Lower leg skin (tissue), 3 donors: ENCODE results near the gene NEURL1.

ENCODE experiments used
- POLR2A ChIP-seq, 2 donors: fragments of 450-650 bp; IDR thresholded peaks; one replicate each; pipeline ENCODE4 v1.6.1; 2016 to 2017; ENCODE audit warnings: antibody characterized with exemption in 2 of 2, mild to moderate bottlenecking in 1 of 2, moderate library complexity in 1 of 2
- TF ChIP-seq, protein P1 (sequence below), 3 donors: fragments of 450-650 bp; IDR thresholded peaks; one replicate each; pipeline ENCODE4 v1.5.1; 2016; ENCODE audit warnings: antibody characterized with exemption in 3 of 3, mild to moderate bottlenecking in 3 of 3, moderate library complexity in 2 of 3

DNA sequence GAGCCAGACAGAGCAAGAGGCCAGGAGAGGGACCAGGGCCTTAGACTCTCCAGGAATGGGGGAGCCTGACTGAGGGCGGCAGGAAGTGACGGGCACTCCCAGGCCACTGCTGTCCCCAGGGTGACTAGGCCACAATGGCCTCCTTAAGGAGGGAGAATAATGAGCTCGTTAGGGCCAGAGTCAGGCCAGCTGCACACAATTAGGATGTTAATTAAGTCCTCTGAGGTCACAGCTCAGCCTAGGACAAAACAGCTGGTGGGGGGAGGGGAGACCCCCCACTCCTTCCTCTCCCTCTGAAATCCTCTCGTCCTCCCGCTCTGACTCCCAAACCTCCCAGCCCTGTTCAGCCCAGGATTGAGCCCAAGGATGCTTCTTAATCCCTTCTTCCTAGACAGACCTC is 143.0 kb downstream of the NEURL1 start:
- TF ChIP-seq, protein P1, sequence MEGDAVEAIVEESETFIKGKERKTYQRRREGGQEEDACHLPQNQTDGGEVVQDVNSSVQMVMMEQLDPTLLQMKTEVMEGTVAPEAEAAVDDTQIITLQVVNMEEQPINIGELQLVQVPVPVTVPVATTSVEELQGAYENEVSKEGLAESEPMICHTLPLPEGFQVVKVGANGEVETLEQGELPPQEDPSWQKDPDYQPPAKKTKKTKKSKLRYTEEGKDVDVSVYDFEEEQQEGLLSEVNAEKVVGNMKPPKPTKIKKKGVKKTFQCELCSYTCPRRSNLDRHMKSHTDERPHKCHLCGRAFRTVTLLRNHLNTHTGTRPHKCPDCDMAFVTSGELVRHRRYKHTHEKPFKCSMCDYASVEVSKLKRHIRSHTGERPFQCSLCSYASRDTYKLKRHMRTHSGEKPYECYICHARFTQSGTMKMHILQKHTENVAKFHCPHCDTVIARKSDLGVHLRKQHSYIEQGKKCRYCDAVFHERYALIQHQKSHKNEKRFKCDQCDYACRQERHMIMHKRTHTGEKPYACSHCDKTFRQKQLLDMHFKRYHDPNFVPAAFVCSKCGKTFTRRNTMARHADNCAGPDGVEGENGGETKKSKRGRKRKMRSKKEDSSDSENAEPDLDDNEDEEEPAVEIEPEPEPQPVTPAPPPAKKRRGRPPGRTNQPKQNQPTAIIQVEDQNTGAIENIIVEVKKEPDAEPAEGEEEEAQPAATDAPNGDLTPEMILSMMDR (IDR thresholded peaks at IDR 0.05), result no peak
- no peak for TF ChIP-seq POLR2A (IDR thresholded peaks at IDR 0.05)
